K562 (cell line): ENCODE data around the gene ASXL2. TPM values are rescaled to one million over a fixed set of nuclear protein-coding genes. Genes with fewer than 3 reads are reported as not detected.

Experiments
- CBX3 ChIP-seq, 2 experiments: IDR thresholded peaks; 1 replicate in 1 of 2; 2 replicates in 1 of 2; pipeline ENCODE4 v1.6.1; 2012; ENCODE audit warnings: inconsistent platforms in 2 of 2, low read length in 2 of 2, borderline replicate concordance in 1 of 2, control low read depth in 1 of 2
- COPS2 ChIP-seq: fragments of 450-650 bp; conservative IDR thresholded peaks from 2 replicates; pipeline ENCODE4 v1.6.1; 2016; ENCODE audit warnings: mild to moderate bottlenecking, moderate library complexity
- ETV1 ChIP-seq: fragments of 450-650 bp; conservative IDR thresholded peaks from 2 replicates; pipeline ENCODE4 v1.6.1; 2016; ENCODE audit warnings: missing genetic modification characterization, control low read depth, low read depth, missing compliant biosample characterization
- FIP1L1 ChIP-seq: fragments of 200-400 bp; formaldehyde crosslinking; IDR thresholded peaks from 2 replicates; pipeline ENCODE4 v1.6.1; 2018; ENCODE audit warnings: mild to moderate bottlenecking, low read depth, low read length; ENCODE audit not compliant: poor library complexity, severe bottlenecking
- GTF2A2 ChIP-seq: IDR thresholded peaks from 2 replicates; pipeline ENCODE4 v1.6.1; 2016; ENCODE audit warnings: mild to moderate bottlenecking, missing genetic modification characterization, missing compliant biosample characterization
- HNRNPH1 ChIP-seq: fragments of 200-400 bp; formaldehyde crosslinking; optimal IDR thresholded peaks from 2 replicates; pipeline ENCODE3; 2017; ENCODE audit warnings: low read depth, mild to moderate bottlenecking, low read length, moderate library complexity
- JUN ChIP-seq, 2 experiments: sonication (generic) in 1 of 2; formaldehyde crosslinking in 1 of 2; IDR thresholded peaks; 2 replicates each; pipeline versions ENCODE4 v1.6.1 to v1.8.0; 2012 to 2022; ENCODE audit warnings: borderline replicate concordance in 2 of 2, mild to moderate bottlenecking in 2 of 2, improper control_type of control experiment in 1 of 2, low read depth in 1 of 2, low read length in 1 of 2, missing genetic modification reagents in 1 of 2
- KLF16 ChIP-seq: IDR thresholded peaks from 2 replicates; pipeline ENCODE4 v1.6.1; 2016; ENCODE audit warnings: antibody characterized with exemption
- LCOR ChIP-seq: sonication (generic); formaldehyde crosslinking; IDR thresholded peaks from 2 replicates; pipeline ENCODE4 v1.8.0; 2022; ENCODE audit warnings: mild to moderate bottlenecking, missing genetic modification reagents
- POLR2AphosphoS5 ChIP-seq: IDR thresholded peaks from 2 replicates; pipeline ENCODE4 v1.6.1; 2011; ENCODE audit warnings: mild to moderate bottlenecking, low read depth, low read length, moderate library complexity; ENCODE audit not compliant: control insufficient read depth, insufficient read depth
- TGIF2 ChIP-seq: sonication (generic); formaldehyde crosslinking; IDR thresholded peaks from 2 replicates; pipeline ENCODE4 v1.8.1; 2022; ENCODE audit warnings: mild to moderate bottlenecking, missing genetic modification reagents, moderate library complexity
- ZBTB7A ChIP-seq: IDR thresholded peaks from 2 replicates; pipeline ENCODE4 v1.6.1; 2011; ENCODE audit warnings: low read depth, mild to moderate bottlenecking, low read length, moderate library complexity, borderline replicate concordance; ENCODE audit not compliant: control insufficient read depth
- ZHX1 ChIP-seq: fragments of 150-350 bp; conservative IDR thresholded peaks from 2 replicates; pipeline ENCODE4 v1.6.1; 2014; ENCODE audit warnings: low read length
- ZMIZ1 ChIP-seq, 2 experiments: fragments of 150-350 bp in 1 of 2; IDR thresholded peaks; 2 replicates each; pipeline ENCODE4 v1.6.1; 2012 to 2016; ENCODE audit warnings: low read depth in 2 of 2, low read length in 2 of 2, mild to moderate bottlenecking in 1 of 2, moderate library complexity in 1 of 2
- ZNF121 ChIP-seq: sonication (generic); formaldehyde crosslinking; conservative IDR thresholded peaks from 2 replicates; pipeline ENCODE4 v1.8.0; 2022; ENCODE audit warnings: missing genetic modification reagents
- ZNF316 ChIP-seq: fragments of 450-650 bp; IDR thresholded peaks from 2 replicates; pipeline ENCODE4 v1.6.1; 2016
- ZNF780A ChIP-seq: fragments of 250-450 bp; sonication (Bioruptor Pico); IDR thresholded peaks from 2 replicates; pipeline ENCODE4 v1.5.0; 2021; ENCODE audit warnings: mild to moderate bottlenecking
- ZSCAN32 ChIP-seq: fragments of 450-650 bp; formaldehyde crosslinking; IDR thresholded peaks from 2 replicates; pipeline ENCODE4 v1.4.0; 2020; ENCODE audit warnings: mild to moderate bottlenecking, moderate library complexity
- polyA plus RNA-seq, 8 experiments: library from polyadenylated mRNA; depleted of rRNA in 4 of 8; stranded (reverse) in 5 of 8; unstranded in 3 of 8; fragments of >200 nt; fragmentation: Nextera tagmentation in 2 of 8; fragmentation: Illumina TruSeq in 1 of 8; extraction: Ambion mirVana in 2 of 8; extraction: Trizol in 1 of 8; gene quantifications; 2 replicates each; pipeline versions ENCODE4 v1.2.1 to v1.2.3, GENCODE V29; 2011 to 2014; ENCODE audit warnings: inconsistent platforms in 1 of 8, missing spikeins in 1 of 8
- total RNA-seq, 7 experiments: library from RNA; depleted of rRNA in 6 of 7; stranded (reverse); fragments of >200 nt in 6 of 7; fragmentation: Illumina TruSeq in 2 of 7; extraction: Trizol in 2 of 7; gene quantifications; 2 replicates each; pipeline versions ENCODE4 v1.2.1 to v1.2.3, GENCODE V29; 2011 to 2021; ENCODE audit warnings: low replicate concordance in 1 of 7
- TF ChIP-seq, protein P1 (sequence below): fragments of 450-650 bp; formaldehyde crosslinking; IDR thresholded peaks from 2 replicates; pipeline ENCODE4 v1.4.0; 2020; ENCODE audit warnings: mild to moderate bottlenecking, moderate library complexity

The ASXL2 gene
- total and polyA plus RNA-seq, 9 of the 15 experiments (the other 6 are each of a cell fraction or from before 2014, with no cell fraction given): 2.2 to 25.9 (median 9.0) TPM

- TF ChIP-seq JUN (IDR thresholded peaks at IDR 0.05; ENCODE audit: borderline replicate concordance, low read depth, low read length) (peak; percentile 18; the same call in 1 of the 2 replicates), JUN (CRISPR knock-in tag; IDR thresholded peaks at IDR 0.05; ENCODE audit: borderline replicate concordance) (no peak), ZNF780A (no peak), ZSCAN32 (CRISPR knock-in tag) (no peak), ZHX1 (no peak), ZBTB7A (no peak), FIP1L1 (no peak), ETV1 (tag) (peak; percentile 99), CBX3 (IDR thresholded peaks at IDR 0.05; ENCODE audit: borderline replicate concordance in 1 of 2, low read length in 2 of 2) (0 out of 3 replicates have a peak, but pooled peaks of 1 of the 2 experiments have one; percentile 14), POLR2AphosphoS5 (0 out of 2 replicates have a peak, but pooled peaks have one; percentile 24), COPS2 (no peak), ZMIZ1 (IDR thresholded peaks at IDR 0.05; ENCODE audit: low read depth in 2 of 2, low read length in 2 of 2) (no peak), KLF16 (no peak), TGIF2 (no peak), HNRNPH1 (no peak), ZNF316 (peak; percentile 46; the same call in 1 of the 2 replicates), ZNF121 (no peak), LCOR (CRISPR knock-in tag) (no peak; the same call in 1 of the 2 replicates), GTF2A2 (tag) (no peak)
- TF ChIP-seq, protein P1, sequence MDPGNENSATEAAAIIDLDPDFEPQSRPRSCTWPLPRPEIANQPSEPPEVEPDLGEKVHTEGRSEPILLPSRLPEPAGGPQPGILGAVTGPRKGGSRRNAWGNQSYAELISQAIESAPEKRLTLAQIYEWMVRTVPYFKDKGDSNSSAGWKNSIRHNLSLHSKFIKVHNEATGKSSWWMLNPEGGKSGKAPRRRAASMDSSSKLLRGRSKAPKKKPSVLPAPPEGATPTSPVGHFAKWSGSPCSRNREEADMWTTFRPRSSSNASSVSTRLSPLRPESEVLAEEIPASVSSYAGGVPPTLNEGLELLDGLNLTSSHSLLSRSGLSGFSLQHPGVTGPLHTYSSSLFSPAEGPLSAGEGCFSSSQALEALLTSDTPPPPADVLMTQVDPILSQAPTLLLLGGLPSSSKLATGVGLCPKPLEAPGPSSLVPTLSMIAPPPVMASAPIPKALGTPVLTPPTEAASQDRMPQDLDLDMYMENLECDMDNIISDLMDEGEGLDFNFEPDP: no peak
Measured at GRCh38 chr2:25851740-25852503, 26.4 kb downstream of the ASXL2 start (continued).
